Stimulated activated CD8-positive, alpha-beta memory T cell treated with anti-CD3 and anti-CD28 coated beads, Interleukin-2, amount 100 ng/mL, for 1 hour (primary cell): ENCODE results near the gene AOC1.

ENCODE experiments used
- DNase-seq, 2 donors: peaks; one replicate each; pipeline ENCODE4 v3.0.0-alpha.2; 2020; ENCODE audit warnings: low read depth in 2 of 2

Gene AOC1

GRCh38 chr7:150835702-150836280 is 16.5 kb upstream of the AOC1 start:
- DNase-seq: no peak

- DNase-seq: no peak
Observed at GRCh38 chr7:150838965-150839650, 13.2 kb upstream of the AOC1 start.

GRCh38 chr7:150842018-150842417 is 10.3 kb upstream of the AOC1 start:
- no peak for DNase-seq

GRCh38 chr7:150842716-150843115 is 9.6 kb upstream of the AOC1 start:
- DNase-seq: no peak

GRCh38 chr7:150845421-150845861 is 6.9 kb upstream of the AOC1 start:
- no peak for DNase-seq

GRCh38 chr7:150846291-150847115 is 5.8 kb upstream of the AOC1 start:
- DNase-seq: no peak

- no peak for DNase-seq
Observed at GRCh38 chr7:150847536-150847935, 4.8 kb upstream of the AOC1 start.

GRCh38 chr7:150848111-150848510 is 4.2 kb upstream of the AOC1 start:
- no peak for DNase-seq

GRCh38 chr7:150848561-150849115 is 3.7 kb upstream of the AOC1 start:
- DNase-seq: no peak

GRCh38 chr7:150849204-150849775 is 3.0 kb upstream of the AOC1 start:
- no peak for DNase-seq

GRCh38 chr7:150850273-150850672 is 2.0 kb upstream of the AOC1 start:
- DNase-seq: no peak

- DNase-seq: no peak
Observed at GRCh38 chr7:150851492-150852370, 586 bp upstream of the AOC1 start.

- no peak for DNase-seq
Observed at GRCh38 chr7:150854066-150855000, 2.0 kb downstream of the AOC1 start.

GRCh38 chr7:150855046-150855445 is 2.7 kb downstream of the AOC1 start:
- DNase-seq: no peak

- DNase-seq: no peak
Observed at GRCh38 chr7:150855476-150856302, 3.4 kb downstream of the AOC1 start.

GRCh38 chr7:150856303-150857275 is 4.3 kb downstream of the AOC1 start:
- no peak for DNase-seq

- DNase-seq: no peak
Observed at GRCh38 chr7:150857276-150858055, 5.1 kb downstream of the AOC1 start.
